HG02885 (cell line): Measurements from ENCODE around the gene CSH1.
"Not testable (repeated sequence)": the region's sequence is repeated elsewhere in the genome, so short reads cannot be mapped to it uniquely, and the experiment has no call there.

ENCODE experiments used
- ATAC-seq: cut with Tn5 transposase; IDR thresholded peaks from one replicate; pipeline ENCODE4 v1.9.1; 2021; ENCODE audit warnings: mild to moderate bottlenecking; ENCODE audit not compliant: unreplicated experiment, poor library complexity

Gene CSH1

GRCh38 chr17:63907161-63907778 lies 10.9 kb upstream of the CSH1 start:
- ATAC-seq = not testable (repeated sequence)

GRCh38 chr17:63904796-63905195 lies 8.4 kb upstream of the CSH1 start:
- not testable (repeated sequence) for ATAC-seq

- ATAC-seq = not testable (repeated sequence)
These were observed 7.4 kb upstream of the CSH1 start for GRCh38 chr17:63903787-63904201.

GRCh38 chr17:63901971-63902370 lies 5.6 kb upstream of the CSH1 start:
- not testable (repeated sequence) for ATAC-seq

GRCh38 chr17:63898899-63899798 lies 2.8 kb upstream of the CSH1 start:
- ATAC-seq = not testable (repeated sequence)

- not testable (repeated sequence) for ATAC-seq
These were observed 1.6 kb downstream of the CSH1 start for GRCh38 chr17:63894821-63895220.

- ATAC-seq = not testable (repeated sequence)
These were observed 2.4 kb downstream of the CSH1 start for GRCh38 chr17:63894021-63894420.

- ATAC-seq = not testable (repeated sequence)
These were observed 3.9 kb downstream of the CSH1 start for GRCh38 chr17:63892316-63893037.

- not testable (repeated sequence) for ATAC-seq
These were observed 7.1 kb downstream of the CSH1 start for GRCh38 chr17:63889026-63889848.

GRCh38 chr17:63885119-63885518 lies 11.3 kb downstream of the CSH1 start:
- ATAC-seq = not testable (repeated sequence)

GRCh38 chr17:63882626-63883126 lies 13.7 kb downstream of the CSH1 start:
- not testable (repeated sequence) for ATAC-seq

- no peak for ATAC-seq
These were observed 14.3 kb downstream of the CSH1 start, which contains the start of gene GH2 for GRCh38 chr17:63881935-63882601. Gene GH2 (minus strand): TSS chr17:63881944. CDS start chr17:63881801, 143 bp downstream.

GRCh38 chr17:63881337-63881736 lies 15.0 kb downstream of the CSH1 start:
- not testable (repeated sequence) for ATAC-seq

- ATAC-seq = no peak
These were observed 15.7 kb downstream of the CSH1 start for GRCh38 chr17:63880706-63881105.

- not testable (repeated sequence) for ATAC-seq
These were observed 18.0 kb downstream of the CSH1 start for GRCh38 chr17:63878413-63878812.

- not testable (repeated sequence) for ATAC-seq
These were observed 21.7 kb downstream of the CSH1 start for GRCh38 chr17:63874693-63875092.

- ATAC-seq = not testable (repeated sequence)
These were observed 22.2 kb downstream of the CSH1 start for GRCh38 chr17:63874061-63874626.

GRCh38 chr17:63873577-63873976 lies 22.8 kb downstream of the CSH1 start, which contains the start of gene CSH2:
Gene CSH2 (minus strand): TSS chr17:63873677. CDS start chr17:63873614, 63 bp downstream.
- not testable (repeated sequence) for ATAC-seq
